Measurements from ENCODE around the gene TMF1.

DNA sequence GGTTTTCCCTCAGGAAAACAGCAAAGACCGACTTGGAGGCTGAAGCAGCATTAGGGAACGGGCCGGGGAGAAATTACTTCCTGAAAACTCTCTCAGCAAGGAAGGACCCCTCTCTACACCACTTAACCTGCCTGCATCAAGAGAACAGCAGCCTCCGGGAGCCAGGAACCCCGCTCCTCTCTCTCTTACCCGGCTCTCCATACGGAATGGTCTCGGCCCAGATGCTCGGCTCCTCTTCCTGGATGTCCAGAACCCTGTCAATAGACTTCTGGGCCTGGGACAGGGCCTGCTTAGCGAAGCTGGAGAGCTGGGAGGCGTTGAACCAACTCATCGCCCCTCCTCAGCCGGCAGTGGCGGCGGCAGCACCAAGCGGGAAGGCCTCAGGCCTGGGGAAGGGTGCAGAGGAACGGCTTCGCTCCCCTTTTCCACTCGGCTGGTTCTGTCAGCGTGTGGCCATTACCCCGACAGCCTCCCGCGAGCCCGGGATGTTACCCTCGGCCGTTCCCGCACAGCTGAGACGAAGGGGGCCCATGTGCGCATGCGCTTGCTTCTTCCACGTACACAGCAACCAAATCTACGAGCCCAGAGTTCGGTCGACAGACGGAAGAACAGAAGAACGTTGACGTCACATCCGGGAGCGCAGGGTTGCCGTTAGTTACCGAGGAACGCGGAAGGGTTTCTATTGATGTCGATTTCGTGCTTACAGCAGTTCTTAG, at the start of gene TMF1:
- TF ChIP-seq POLR2AphosphoS5 (IDR thresholded peaks at IDR 0.05; ENCODE audit: low read depth, low read length): peak; percentile 69
- TF ChIP-seq POLR2A (IDR thresholded peaks at IDR 0.05; ENCODE audit: low read depth, low read length): peak; percentile 71
- TF ChIP-seq TAF1 (IDR thresholded peaks at IDR 0.05; ENCODE audit: low read depth, low read length): peak; percentile 48; the same call in 1 of the 2 replicates
- peak; percentile 43; the same call in 1 of the 2 replicates for TF ChIP-seq POU2F2 (IDR thresholded peaks at IDR 0.05; ENCODE audit: low read depth, low read length)
